ENCODE measurements around the gene SPATA21.
"Not testable (repeated sequence)": the region's sequence is repeated elsewhere in the genome, so short reads cannot be mapped to it uniquely, and the experiment has no call there.

SPATA21 gene, protein sequence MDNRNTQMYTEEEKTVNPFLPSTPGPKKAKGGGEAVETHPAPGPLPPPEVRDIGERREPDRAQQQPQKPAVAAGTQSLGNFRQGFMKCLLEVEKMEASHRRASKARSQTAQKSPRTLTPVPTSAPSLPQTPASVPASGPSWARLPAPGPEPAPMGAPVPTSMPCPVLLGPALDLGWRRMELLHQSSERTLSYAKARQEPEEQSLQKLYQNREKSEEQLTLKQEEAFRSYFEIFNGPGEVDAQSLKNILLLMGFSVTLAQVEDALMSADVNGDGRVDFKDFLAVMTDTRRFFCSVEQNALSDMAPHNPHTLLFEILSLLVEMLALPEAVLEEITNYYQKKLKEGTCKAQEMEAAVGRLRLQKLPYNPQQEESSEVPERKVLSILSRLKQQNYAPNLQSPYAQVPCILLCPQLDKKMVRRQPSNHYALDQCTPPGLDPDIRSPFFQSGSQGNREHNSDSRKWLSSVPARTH

DNA sequence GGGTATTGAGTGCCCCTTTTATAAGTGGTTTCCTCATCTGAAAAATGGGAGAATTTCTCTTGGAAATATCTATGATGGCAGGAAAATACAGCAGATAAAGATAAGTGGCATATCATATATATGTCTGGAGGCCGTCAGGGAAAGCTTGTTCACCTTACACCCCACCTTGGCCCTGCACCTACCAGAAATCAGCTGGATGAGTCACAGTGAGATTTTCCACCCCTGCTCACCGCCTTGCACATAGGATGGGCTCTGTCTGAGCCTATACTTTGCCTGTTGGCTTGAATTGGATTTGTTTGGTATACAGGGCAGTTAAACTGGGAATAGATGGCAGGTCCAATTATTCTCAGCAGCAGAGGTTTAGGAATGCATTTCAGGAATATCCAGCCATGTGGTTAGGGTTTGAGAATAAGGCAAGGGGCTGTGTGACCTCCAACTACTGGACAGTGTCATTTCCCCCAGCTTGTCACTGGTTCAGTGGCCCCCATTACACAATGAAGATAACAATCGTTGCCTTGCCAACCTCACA is at the start of gene SPATA21:
Gene SPATA21 (minus strand): TSS at position 479 of the 529 bp plus-strand sequence. CDS start 6,053 bp downstream, outside the sequence.
- no peak for DNase-seq (ENCODE audit: extremely low read depth in 1 of 2, low read depth in 1 of 2)

DNA sequence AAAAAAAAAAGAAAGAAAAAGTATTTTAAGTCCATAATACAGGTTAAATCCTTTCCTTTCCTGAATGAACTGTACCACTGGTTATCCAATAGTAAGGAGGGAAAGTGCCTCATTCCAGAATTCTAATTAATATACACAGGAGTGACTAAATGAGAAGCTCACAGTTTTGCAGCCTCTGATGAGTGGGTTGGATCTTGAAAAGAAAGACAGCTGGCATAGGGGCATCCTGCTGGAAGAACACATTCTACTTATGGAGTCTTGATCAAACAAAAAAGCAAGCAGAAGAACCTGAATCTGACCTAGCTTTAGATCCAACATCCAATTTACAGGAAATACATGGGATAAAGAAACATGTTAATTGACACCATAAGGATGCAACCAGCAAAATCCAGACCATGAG is 49.8 kb upstream of the SPATA21 start:
- DNase-seq (ENCODE audit: extremely low read depth in 1 of 2, low read depth in 1 of 2), result not testable (repeated sequence)

DNA sequence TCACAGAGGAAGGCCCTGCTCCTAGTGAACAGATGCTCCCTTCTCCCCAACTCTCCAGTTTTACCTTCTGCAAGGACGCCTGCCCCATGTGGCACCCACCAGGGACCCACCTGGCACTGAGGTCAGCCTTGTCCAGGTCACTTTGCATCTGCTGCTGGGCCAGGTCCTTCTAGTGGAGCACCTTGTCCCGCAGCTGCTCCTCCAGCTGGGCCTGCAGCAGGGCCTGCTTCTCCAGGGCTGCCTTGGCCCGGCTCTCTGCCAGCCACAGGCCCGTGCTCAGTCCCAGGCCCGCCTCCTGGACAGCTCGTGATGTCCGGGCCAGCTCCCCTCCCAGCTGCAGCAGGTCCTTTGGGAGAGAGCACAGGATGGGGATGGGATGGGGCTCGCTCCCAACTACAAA is 49.1 kb upstream of the SPATA21 start:
- DNase-seq (ENCODE audit: extremely low read depth in 1 of 2, low read depth in 1 of 2), result not testable (repeated sequence)

DNA sequence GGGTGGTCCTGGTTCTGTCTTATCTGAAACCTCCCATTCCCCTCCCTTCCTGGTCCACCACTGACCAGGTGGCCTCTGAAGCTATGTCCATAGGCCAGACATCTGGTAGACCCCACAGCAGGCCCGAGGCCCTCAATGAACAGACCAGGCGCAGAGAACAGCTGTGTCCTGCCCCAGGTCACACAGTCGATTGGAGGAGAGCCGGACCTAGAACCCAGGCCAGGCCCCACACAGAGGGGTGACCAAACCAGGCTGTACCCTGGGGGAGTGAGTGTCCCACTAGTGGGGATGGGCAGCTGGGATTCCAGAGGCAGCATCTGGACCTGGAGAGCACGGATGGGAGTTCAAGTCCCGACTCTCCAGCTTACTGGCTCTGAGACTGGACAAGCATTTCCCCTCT is 47.7 kb upstream of the SPATA21 start:
- no peak for DNase-seq (ENCODE audit: extremely low read depth in 1 of 2, low read depth in 1 of 2)

DNA sequence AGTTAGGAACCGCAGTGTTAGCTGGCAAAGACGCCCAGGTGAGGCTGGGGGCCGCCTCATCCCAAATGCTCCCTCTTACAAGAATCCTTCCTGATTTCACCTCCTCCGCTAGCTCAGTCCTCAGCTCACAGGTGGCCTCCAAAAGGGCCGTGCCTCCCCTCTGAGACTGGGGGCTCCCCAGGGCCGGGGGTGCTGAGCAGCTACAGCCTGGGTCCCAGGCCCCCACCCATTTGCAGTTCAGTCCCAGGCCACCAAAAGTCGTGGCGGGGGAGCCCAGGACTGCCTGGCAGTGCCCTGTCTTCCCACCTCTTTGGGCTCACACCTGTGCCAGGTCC is 47.2 kb upstream of the SPATA21 start:
- DNase-seq (ENCODE audit: extremely low read depth in 1 of 2, low read depth in 1 of 2), result no peak

DNA sequence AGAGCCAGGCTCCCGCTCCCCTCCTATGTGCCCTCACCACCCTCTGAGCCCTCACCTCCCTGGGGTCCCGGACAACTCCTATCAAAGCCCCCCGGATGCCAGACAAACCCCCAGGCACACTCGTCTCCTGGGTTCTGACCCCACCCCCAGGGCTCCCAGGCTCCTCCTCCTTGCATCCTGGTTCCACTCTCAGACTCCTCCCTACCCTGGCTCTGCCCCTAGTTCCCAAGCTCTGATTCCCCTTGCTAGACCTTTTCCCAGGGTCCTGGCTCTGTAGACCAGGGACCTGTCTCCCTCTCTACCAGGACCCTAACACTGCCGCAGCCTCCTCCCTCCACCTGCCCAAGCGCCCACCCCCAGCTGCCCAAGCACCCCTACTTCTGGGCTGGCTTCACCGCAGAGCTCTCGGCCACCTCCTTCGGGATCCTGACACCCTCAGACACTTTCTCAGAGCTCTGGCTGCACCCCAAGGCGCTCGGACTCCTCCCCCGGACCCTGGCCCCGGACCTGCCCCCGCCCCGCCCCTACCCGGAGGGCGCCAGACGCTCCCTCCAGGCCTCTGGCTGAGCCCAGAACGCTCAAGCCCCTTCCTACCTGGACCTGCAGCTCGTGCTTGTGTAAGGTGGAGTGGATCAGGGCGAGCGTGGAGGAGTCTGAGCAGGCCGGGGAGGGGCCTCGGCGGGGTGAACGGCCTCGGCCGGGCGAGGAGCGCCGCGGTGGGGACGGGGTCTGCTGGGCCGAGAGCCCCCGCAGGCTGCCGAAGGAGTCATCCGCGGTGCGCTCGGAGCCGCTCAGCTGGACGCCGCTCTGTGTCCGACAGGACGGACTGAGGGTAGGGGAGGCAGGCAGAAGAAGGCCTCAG is 46.6 kb upstream of the SPATA21 start:
- DNase-seq (ENCODE audit: extremely low read depth in 1 of 2, low read depth in 1 of 2), result not testable (repeated sequence)

DNA sequence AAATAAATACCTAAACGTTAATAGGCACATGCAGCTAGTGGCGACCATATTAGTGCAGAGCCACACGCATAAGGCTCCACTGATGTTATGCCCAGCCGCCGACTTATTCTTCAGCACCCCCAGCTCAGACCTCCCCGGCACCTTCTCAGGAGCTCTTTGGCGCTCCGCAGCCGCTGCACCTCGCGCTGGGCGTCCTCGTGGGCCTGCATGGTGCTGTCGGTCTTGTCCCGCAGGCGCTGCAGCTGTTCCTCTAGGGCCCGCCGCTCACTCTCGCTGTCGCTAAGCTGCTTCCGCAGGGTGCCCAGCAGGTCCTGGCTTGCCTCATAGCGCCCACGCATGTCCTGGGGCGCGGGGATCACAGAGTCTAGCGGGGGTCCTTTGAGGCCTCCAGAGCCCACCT is 45.9 kb upstream of the SPATA21 start:
- DNase-seq (ENCODE audit: extremely low read depth in 1 of 2, low read depth in 1 of 2), result not testable (repeated sequence)

DNA sequence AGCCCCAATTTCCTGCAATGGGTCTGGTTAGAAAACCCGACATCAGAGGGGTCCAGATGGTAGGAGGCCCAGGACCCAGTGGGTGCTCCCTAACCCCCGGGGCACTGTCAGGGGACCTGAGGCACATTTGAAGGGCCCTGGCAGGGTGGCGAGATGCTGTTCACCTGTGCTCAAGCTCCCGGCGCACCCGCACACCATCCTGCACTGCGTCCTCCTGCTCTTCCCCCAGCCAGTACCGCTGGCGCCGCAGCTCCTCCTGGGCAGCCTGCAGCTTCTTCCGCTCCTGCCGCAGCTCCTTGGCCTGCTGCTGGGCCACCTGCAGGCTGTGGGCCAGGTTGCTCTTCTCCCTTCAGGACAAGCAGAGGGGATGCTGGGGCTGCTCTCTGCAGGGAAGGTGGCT is 40.9 kb upstream of the SPATA21 start:
- DNase-seq (ENCODE audit: extremely low read depth in 1 of 2, low read depth in 1 of 2), result no peak

DNA sequence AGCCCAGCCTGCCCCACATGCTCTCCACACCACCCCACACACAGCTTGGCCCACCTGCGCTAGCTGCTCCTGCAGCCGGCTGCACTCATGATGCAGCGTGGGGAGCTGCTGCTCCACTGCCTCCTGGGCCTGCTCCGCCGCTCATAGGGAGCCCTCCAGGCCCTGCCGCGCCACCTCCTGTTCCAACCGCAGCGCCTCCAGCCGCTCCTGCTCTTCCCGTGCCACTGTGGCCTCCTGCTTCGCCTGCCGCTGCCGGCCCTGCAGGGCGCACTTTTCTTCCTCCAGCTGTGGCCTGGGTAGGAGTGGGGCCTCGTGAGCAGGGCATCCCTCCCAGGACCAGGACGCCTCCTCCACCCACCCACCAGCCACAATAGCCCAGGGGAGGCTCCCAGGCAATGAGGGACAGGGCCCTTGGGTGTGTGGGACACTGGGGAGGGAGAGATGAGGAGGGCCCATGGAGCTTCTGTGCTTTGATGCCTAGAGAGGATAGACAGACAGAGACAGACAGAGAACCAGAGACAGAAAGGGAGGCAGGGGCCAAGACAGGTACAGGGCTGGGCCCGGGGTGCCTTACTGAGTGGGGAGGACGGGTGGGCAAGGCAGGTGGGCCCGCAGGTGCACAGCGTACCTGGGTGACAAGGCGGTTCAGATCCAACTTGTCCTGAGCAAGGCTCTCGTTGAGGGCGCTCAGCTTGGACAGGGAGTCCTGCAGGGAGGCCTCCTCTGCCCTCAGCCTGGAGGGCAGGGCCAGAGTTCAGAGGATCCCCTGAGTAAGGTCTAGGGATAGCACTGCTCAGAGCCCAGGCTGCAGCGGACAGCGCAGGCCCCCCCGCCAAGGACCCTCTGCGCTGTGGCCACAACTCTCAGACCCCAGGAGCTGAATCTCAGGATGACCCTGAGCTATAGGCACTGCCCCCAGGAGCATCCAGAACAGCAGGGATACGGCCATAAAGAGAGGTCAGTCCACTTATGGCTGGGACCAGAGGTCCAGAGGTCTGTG is 38.8 kb upstream of the SPATA21 start:
- not testable (repeated sequence) for DNase-seq (ENCODE audit: extremely low read depth in 1 of 2, low read depth in 1 of 2)

DNA sequence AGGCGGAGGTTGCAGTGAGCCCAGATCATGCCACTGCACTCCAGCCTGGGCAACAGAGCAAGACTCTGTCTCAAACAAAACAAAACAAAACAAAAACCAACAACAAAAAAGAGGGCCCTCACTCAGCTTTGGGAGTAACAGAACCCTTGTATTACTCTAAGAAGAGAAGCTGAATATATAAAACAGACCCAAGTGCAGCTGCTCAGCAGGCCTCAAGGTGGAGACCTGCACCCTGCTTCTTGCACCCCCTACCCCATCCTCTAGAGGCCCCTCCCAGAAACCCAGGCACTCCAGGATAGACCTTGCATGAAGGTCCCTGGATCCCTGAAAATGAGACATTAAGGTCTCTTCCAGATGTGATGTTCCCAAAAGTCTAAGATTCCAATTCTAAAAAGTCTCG is 37.7 kb upstream of the SPATA21 start:
- DNase-seq (ENCODE audit: extremely low read depth in 1 of 2, low read depth in 1 of 2), result not testable (repeated sequence)

DNA sequence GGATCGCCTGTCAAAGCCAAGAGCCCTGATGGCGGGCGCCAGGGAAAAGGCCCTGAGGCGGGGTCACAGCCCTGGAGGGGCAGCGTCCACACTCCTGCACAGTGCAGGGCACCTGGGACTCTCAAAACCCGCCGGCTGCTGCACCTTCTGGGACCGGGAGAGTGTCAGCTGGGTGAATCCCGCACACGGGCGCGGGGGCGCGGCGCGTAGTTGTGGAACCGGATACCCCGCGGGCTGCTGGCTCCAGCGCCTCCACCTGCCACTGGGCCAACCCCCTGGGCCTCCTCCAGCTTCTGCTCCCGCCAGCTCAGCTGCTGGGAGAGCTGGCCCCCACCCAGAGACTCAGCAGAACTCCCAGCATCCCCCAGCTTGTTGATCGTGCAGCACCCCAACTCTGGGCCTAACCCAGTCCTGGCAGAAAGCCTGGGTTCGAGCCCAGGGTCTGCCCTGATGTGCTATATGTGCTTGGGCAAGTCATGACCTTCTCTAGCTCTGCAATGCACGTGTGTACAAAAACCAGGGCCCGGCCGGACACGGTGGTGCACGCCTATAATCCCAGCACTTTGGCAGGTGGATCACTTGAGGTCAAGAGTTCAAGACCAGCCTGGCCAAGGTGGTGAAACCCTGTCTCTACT is 37.1 kb upstream of the SPATA21 start:
- DNase-seq (ENCODE audit: extremely low read depth in 1 of 2, low read depth in 1 of 2), result no peak

DNA sequence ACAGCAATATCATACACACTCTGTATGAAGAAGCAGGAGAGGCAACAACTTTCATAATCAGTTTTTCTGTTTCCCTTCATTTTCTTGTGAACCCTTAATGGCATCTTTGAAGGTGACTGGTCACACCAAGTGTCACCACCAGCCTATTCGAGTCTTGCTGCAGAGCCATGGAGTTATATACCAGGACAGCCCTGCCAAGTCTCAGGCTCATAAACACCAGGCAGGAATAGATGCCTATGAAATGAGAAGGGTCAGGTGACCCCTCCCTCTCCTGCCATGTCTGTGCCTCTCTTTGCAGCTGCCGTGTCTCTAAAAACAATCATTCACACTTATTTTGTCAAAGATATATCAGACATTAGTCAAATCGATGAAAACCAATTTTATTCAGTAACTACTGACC is 31.3 kb upstream of the SPATA21 start:
- no peak for DNase-seq (ENCODE audit: extremely low read depth in 1 of 2, low read depth in 1 of 2)

DNA sequence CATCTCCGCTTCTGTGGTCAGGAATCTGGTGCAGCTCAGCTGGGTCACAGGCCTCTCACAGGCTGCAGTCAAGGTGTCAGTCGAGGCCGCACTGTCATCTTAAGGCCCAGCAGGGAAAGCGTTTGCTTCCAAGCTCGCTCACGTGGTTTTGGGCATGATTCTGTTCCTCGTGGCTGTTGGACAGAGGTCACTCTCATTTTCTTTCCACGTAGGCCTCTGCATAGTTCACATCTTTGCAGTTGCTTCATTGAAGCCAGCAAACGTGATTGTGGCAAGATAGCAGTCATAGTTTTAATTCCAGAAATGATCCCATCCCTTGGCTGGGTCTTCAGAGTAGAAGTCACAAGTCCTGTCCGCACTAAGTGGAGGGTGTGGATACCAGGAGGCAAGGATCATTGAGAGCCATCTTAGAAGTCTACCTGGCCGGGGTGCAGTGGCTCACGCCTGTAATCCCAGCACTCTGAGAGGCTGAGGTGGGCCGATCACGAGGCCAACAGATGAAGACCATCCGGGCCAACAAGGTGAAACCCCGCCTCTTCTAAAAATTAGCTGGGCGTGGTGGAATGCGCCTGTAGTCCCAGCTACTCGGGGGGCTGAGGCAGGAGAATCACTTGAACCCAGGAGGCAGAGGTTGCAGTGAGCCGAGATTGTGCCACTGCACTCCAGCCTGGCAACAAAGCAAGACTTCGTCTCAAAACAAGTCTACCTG is 27.8 kb upstream of the SPATA21 start:
- DNase-seq (ENCODE audit: extremely low read depth in 1 of 2, low read depth in 1 of 2), result no peak

DNA sequence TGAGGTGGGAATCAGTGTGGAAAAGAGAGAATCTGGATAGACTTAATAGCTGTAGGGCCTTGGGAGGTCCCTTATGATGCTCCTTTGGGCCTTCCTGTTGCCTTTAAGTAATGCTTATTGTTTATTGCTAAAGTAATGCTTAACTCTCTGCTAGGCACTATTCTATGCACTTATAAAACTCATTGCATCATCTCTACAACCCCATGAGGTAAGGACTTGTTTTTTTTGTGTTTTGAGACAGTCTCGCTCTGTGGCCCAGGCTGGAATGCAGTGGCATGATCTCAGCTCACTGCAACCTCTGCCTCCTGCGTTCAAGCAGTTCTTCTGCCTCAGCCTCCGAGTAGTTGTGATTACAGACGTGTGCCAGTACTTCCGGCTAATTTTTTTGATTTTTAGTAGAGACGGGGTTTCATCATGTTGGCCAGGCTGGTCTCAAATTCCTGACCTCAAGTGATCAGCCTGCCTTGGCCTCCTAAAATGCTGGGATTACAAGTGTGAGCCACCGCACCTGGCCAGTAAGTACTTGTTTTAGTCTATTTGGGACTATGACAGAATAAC is 25.6 kb upstream of the SPATA21 start:
- no peak for DNase-seq (ENCODE audit: extremely low read depth in 1 of 2, low read depth in 1 of 2)

DNA sequence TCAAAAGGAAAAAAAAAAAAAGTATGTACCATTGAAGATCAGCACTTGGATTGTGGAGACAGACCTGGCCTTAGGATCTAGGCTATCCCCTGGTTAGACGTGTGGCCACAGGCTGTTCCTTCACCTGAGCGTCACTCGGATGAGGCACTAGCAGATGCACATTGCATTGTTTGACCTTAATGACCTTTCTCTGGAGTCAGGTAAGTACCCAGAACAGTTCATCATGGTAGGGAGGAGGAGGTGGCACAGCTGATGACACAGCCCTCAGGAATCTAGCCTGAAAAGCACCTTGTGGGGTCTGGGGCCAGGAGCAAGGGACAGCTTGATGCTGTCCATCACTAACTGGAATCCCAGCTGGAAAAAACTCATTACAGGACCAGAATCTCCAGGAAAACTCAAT is 24.5 kb upstream of the SPATA21 start:
- DNase-seq (ENCODE audit: extremely low read depth in 1 of 2, low read depth in 1 of 2), result no peak

DNA sequence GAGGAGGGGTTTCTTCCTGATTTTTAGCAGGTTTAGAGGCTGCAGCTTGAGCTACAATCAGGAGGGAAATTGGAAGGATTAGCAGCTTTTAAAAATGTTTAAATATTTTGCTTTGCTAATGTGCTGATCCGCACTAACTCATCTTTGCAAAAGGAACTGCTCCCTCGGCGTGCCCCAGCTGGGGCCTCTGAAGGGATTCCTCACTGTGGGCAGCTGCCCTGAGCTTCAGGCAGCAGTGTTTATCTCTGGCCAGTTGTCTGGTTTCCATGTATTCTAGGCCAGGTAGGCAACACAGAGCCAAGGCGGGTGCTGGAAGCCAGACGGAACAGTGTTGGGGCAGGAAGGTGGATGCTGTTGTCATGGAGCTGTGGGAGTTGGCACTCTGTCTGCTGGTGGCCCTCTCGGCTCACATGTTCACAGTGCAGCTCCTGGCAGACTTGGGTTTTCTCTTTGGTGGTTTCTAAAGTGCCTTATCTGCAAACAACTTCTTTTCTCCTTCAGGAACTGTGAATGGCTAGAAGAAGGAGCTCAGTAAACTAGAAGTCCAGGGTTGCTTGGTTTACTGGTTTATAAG is 22.2 kb upstream of the SPATA21 start:
- DNase-seq (ENCODE audit: extremely low read depth in 1 of 2, low read depth in 1 of 2), result no peak

DNA sequence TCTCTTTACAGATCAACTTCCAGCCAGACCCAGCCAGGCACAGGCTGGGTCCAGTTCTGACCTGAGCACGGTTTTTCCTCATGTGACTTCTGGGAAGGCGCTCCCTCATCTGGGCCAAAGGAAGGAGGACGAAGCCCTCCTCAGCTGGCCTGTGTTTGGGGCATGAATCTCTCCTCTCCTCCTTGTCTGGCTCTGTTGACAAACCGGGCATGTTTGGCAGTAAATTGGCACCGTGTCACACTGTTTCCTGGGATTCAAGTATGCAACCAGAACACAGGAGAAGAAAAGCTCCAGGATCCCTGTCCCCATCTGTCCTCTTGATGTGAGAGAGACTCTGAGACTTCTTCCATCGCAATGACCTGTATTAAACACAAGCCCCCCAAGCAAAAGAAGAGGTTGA is 21.6 kb upstream of the SPATA21 start:
- DNase-seq (ENCODE audit: extremely low read depth in 1 of 2, low read depth in 1 of 2), result no peak

DNA sequence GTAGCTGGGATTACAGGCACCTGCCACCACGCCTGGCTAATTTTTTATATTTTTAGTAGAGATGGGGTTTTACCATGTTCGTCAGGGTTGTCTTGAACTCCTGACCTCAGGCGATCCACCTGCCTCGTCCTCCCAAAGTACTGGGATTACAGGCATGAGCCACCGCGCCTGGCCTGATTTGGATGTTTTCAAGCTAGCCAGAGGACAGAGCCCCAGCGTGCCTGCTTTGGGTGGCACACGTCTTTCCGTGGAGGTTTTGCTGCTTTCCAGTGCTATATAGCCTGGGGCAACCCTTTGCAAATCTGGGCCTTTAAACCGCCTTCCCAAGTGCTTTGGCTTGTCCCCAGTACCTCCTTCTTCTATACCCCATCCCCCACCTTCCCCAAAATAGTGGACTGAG is 18.9 kb upstream of the SPATA21 start:
- DNase-seq (ENCODE audit: extremely low read depth in 1 of 2, low read depth in 1 of 2), result not testable (repeated sequence)

DNA sequence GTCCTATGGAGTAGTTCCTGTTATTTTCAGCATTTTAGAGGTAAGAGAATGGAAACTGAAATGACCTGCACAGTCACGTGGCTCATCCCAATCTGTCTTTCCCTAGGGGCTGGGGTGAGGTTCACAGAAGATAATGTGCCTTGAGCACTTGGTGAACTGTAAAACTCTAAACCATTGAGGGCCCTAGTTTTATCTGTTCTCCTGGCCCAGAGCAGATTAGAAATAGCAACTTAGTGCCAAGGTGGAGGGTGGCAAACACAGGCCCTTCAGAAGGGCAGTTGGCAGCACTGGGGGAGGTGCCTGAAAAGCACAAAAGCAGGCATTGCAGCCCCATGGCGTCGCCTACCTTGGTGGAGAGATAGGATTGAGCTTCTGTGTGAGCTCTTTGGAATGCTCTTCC is 17.7 kb upstream of the SPATA21 start:
- not testable (repeated sequence) for DNase-seq (ENCODE audit: extremely low read depth in 1 of 2, low read depth in 1 of 2)
